ENCODE measurements around the gene EVX2. TPM values are rescaled to one million over a fixed set of nuclear protein-coding genes. Genes with fewer than 3 reads are reported as not detected.

The EVX2 gene
- total and polyA plus RNA-seq, 2 of the 13 experiments (the other 11 are each of a cell fraction or from before 2014, with no cell fraction given) = not detected

DNA sequence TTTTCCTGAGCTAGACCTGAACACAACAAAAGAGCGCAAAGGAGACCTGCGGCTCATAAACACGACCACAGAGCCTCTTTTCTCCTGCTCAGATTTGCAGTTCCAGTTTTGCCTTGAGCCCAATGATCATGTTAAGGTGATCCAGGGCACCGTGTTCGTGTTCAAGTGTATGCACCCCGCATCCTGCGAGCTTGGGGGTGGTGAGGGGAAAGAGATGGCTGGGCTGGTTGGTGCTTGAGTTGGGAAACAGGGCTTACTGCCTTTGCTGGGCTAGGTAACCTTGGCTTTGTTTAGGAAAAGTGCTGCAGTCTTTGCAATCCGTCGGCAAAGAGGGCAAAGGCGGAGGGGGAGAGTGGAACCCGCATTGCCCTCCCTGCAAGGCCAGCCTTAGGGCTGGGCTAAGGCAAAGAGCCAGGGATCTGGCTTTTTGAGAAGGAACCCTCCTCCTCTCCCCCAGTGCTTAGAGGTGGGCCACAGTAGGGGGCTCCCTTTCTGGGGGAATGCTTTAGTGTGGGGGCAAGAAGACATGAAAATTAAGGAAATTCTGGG is 34.1 kb upstream of the EVX2 start:
- H3K4me2 ChIP-seq (ENCODE audit: low read depth, low read length) = no peak overlapping the region
- ATAC-seq (no peak), FAIRE-seq (no peak)

More for the DNA sequence above, 34.1 kb upstream of the EVX2 start:
- H3K4me3 ChIP-seq (replicated peaks in 1 of 3; ENCODE audit: insufficient read depth in 1 of 3, low read depth in 2 of 3, low read length in 3 of 3) = no peak overlapping the region
- H3K36me3 ChIP-seq (replicated peaks in 1 of 2; ENCODE audit: control insufficient read depth in 1 of 2, insufficient read depth in 2 of 2, low read length in 2 of 2) = no peaks in the 10 kb centered on the region
- ChIA-PET POLR2A (no interaction called here), CTCF (ENCODE audit: low intra/inter-chr PET ratio, low total read pairs) (no interaction called here)
- in situ Hi-C loops (cut with HindIII; ENCODE audit: extremely low pct_ligation_motif_present, low pct_unique_long_range_greater_than_20kb) (no loop called here), intact Hi-C loops (cut with micrococcal nuclease; ENCODE audit: unreplicated experiment) (no loop called here)
- no peak overlapping the region for H3K27ac ChIP-seq (ENCODE audit: extremely low read length, insufficient read depth, low read length)
- H4K20me1 ChIP-seq (ENCODE audit: insufficient read depth, low read length) = no peaks in the 10 kb centered on the region
- peaks cover 14% of the 10 kb centered on the region for H3K4me1 ChIP-seq (ENCODE audit: insufficient read depth, low read length)
- no peaks in the 10 kb centered on the region for H3K9me3 ChIP-seq (ENCODE audit: low read length)
- no peaks in the 10 kb centered on the region for H3K79me2 ChIP-seq (ENCODE audit: insufficient read depth, low read length)
- no peak overlapping the region for H2AFZ ChIP-seq (ENCODE audit: low read length)
- no peak for TF ChIP-seq IKZF1 (IDR thresholded peaks at IDR 0.05)
- TF ChIP-seq, protein P1, sequence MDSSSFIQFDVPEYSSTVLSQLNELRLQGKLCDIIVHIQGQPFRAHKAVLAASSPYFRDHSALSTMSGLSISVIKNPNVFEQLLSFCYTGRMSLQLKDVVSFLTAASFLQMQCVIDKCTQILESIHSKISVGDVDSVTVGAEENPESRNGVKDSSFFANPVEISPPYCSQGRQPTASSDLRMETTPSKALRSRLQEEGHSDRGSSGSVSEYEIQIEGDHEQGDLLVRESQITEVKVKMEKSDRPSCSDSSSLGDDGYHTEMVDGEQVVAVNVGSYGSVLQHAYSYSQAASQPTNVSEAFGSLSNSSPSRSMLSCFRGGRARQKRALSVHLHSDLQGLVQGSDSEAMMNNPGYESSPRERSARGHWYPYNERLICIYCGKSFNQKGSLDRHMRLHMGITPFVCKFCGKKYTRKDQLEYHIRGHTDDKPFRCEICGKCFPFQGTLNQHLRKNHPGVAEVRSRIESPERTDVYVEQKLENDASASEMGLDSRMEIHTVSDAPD (CRISPR knock-in tag; IDR thresholded peaks at IDR 0.05) = no peak
- no peak for TF ChIP-seq JARID2 (CRISPR knock-in tag; IDR thresholded peaks at IDR 0.05; ENCODE audit: insufficient replicate concordance)
- no peak for TF ChIP-seq TBP (CRISPR knock-in tag; IDR thresholded peaks at IDR 0.05)
- TF ChIP-seq, protein P2, sequence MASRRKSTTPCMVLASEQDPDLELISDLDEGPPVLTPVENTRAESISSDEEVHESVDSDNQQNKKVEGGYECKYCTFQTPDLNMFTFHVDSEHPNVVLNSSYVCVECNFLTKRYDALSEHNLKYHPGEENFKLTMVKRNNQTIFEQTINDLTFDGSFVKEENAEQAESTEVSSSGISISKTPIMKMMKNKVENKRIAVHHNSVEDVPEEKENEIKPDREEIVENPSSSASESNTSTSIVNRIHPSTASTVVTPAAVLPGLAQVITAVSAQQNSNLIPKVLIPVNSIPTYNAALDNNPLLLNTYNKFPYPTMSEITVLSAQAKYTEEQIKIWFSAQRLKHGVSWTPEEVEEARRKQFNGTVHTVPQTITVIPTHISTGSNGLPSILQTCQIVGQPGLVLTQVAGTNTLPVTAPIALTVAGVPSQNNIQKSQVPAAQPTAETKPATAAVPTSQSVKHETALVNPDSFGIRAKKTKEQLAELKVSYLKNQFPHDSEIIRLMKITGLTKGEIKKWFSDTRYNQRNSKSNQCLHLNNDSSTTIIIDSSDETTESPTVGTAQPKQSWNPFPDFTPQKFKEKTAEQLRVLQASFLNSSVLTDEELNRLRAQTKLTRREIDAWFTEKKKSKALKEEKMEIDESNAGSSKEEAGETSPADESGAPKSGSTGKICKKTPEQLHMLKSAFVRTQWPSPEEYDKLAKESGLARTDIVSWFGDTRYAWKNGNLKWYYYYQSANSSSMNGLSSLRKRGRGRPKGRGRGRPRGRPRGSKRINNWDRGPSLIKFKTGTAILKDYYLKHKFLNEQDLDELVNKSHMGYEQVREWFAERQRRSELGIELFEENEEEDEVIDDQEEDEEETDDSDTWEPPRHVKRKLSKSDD (CRISPR knock-in tag; IDR thresholded peaks at IDR 0.05; ENCODE audit: low read depth) = no peak
- no peak for TF ChIP-seq YEATS4 (CRISPR knock-in tag; IDR thresholded peaks at IDR 0.05; ENCODE audit: borderline replicate concordance)
- TF ChIP-seq ZNF350 (CRISPR knock-in tag; IDR thresholded peaks at IDR 0.05; ENCODE audit: borderline replicate concordance, low read depth) = no peak
- TF ChIP-seq HNF4G (IDR thresholded peaks at IDR 0.05; ENCODE audit: borderline replicate concordance, low read depth, low read length) = no peak
- no peak for TF ChIP-seq HNF4G (CRISPR knock-in tag; IDR thresholded peaks at IDR 0.05; ENCODE audit: borderline replicate concordance, low read depth)
- no peak for TF ChIP-seq GATA4 (IDR thresholded peaks at IDR 0.05; ENCODE audit: borderline replicate concordance, low read depth)
- no peak for TF ChIP-seq ZNF263 (CRISPR knock-in tag; IDR thresholded peaks at IDR 0.05)
- no peak for TF ChIP-seq ATF7-NPFF (CRISPR knock-in tag; IDR thresholded peaks at IDR 0.05; ENCODE audit: low read depth)
- peaks cover 18 to 98% of the 10 kb centered on the region in 2 experiments for H3K27me3 ChIP-seq (ENCODE audit: control insufficient read depth in 1 of 2, insufficient read depth in 2 of 2, low read length in 2 of 2)
- 39% methylated on average over 11 of the region's 11 CpGs for WGBS (ENCODE audit: low lambda C conversion rate)
- no peak for DNase-seq (ENCODE audit: low spot score)
- BruUV-seq (replicated peaks) = no TSS peak
- no peak overlapping the region for H3K9ac ChIP-seq (ENCODE audit: insufficient read depth, low read depth, low read length)

Data from HepG2 (cell line).